CD4-positive, alpha-beta T cell treated with Interleukin-4 for 4 hours (primary cell): ENCODE measurements around the gene CLCA1.

Experiments used
- DNase-seq: peaks from one replicate; pipeline ENCODE4 v3.0.0-alpha.2; 2020

The CLCA1 gene

GRCh38 chr1:86466109-86466844 lies 2.5 kb upstream of the CLCA1 start:
- DNase-seq: no peak

- DNase-seq: no peak
These were observed 1.7 kb upstream of the CLCA1 start for GRCh38 chr1:86466986-86467385.

- DNase-seq: no peak
These were observed 2.1 kb downstream of the CLCA1 start for GRCh38 chr1:86470859-86471258.

- no peak for DNase-seq
These were observed 2.6 kb downstream of the CLCA1 start for GRCh38 chr1:86471291-86471690.

DNA sequence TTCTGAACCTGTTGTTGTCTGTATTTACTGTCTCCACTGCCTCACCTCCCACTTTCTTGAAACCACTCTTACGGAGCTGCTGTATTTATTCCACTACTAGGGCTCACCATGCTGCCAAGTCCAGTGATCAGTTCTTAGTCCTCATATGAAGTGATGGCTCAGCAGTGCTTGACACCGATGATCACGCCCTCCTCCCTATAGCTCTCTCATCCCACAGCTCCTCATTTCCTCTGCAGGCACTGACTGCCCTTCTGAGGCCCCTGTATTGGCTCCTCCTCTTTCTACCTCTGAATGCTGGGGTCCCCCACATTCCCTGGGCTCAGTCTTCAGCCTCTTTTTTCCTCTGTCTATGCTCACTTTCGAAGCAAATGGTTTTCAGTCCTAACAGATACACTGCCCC lies 3.4 kb downstream of the CLCA1 start:
- no peak for DNase-seq

DNA sequence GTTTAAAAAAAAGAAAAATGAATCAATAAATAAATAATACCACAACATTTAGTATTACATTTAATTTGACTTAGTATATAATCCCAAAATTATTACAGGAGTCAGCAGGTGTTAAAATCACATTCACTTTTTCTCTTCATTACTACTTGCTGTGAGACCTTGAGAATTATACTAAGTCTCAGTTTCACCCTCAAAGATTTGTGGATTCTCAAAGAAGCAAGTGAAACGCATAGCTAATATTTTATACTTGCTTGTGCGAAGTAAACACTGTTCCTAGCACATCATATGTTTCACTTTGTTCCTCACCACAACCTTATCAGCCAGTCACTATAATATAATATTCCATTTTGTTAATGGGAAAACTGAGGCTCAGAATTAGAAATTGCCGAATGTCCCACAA lies 4.0 kb downstream of the CLCA1 start:
- no peak for DNase-seq

GRCh38 chr1:86477256-86477655 lies 8.5 kb downstream of the CLCA1 start:
- DNase-seq: no peak

GRCh38 chr1:86477682-86478081 lies 9.0 kb downstream of the CLCA1 start:
- no peak for DNase-seq

DNA sequence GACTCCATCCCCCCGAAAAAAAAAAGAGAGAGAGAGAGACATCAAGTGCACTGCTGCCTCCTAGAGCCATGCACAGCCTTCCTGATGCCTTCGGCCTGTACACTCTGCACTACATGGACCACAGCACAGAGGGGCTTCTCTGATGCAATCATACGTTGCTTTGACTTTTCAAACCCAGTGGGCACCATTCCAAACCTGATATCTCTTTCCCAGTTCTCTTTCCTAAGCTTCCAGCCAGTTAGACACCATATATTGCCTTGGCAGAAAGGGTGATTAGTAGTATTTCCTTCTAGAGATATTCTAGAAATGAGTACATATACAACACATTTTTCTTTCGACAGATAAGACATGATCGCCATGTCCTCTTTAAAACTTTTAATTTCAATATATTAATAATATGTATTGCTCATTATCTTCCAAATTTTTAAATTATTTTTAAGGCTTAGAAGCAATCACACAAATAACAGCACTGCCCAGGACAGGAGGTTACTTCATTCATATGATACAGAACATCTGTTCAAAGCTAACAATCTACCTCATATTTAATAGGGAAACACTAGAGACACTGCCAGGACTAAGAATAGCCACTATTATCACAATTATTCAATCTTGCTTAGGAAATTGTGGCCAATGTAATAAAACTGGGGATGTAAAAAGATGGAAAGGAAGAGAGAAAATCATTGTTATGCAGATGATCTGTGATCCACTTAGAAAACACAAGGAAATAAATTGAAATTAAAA lies 9.9 kb downstream of the CLCA1 start:
- no peak for DNase-seq

DNA sequence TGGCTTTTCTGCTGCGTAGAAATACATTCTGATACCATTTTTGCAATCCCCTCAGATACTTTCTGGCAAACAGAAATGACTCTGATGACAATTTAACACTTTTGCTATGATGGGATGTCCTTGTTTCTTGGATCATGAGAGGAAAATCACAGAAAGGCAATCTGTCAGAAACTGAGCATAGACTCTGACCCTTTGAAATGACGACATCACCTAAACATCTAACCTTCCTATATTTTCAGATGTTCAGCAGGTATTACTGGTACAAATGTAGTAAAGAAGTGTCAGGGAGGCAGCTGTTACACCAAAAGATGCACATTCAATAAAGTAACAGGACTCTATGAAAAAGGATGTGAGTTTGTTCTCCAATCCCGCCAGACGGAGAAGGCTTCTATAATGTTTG lies 13.2 kb downstream of the CLCA1 start:
- no peak for DNase-seq

GRCh38 chr1:86487131-86487810 lies 18.5 kb downstream of the CLCA1 start:
- DNase-seq: no peak

DNA sequence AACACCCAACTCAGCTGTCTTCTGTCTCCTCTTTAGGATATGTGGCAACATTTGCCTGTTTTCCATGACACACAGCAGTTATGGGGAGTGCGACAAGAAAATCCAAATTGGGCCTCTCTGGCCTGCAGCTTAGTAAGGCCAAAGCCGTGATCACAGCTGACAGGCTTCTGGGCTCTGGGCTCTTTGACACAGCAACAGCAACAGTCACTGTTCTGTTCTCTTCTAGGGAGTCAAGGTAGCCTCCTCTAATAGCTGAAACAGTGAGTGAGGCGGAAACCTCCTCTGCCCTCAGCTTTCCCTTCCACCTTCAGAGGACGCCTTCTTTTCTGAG lies 19.0 kb downstream of the CLCA1 start:
- no peak for DNase-seq

DNA sequence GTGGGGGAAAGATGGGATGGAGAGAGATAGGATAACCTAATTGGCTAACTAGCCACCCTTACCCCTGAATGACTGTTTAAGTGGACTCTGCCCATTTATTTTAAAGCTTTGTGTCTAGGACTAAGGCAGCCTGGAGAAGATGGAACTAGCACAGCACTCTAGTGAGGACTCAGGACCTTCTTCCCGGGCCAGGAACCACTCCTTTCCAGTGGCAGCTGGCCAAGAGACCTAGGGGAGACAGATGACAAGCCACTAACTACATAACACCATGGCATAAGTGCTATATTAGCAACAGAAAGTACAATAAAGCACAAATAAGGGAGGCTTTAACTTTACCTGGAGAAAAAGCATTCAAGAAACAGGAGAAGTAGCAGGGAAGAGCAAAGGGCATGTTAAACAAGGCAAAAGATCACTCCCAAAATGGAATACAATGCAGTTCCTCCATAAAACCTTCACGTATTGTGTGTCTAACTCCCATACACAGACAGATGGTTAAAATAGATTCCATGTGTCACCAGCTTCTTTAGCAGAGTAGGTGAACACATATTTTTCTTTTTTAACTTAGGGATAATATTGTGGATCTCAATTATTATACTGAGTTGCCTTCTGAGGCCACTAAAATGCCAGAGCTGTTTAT lies 20.6 kb downstream of the CLCA1 start:
- no peak for DNase-seq

GRCh38 chr1:86491171-86491950 lies 22.6 kb downstream of the CLCA1 start:
- DNase-seq: no peak

- DNase-seq: no peak
These were observed 29.6 kb downstream of the CLCA1 start for GRCh38 chr1:86498281-86498680.

GRCh38 chr1:86499987-86500593 lies 31.4 kb downstream of the CLCA1 start:
- DNase-seq: peak; percentile 72

- no peak for DNase-seq
These were observed 32.0 kb downstream of the CLCA1 start for GRCh38 chr1:86500714-86501113.

DNA sequence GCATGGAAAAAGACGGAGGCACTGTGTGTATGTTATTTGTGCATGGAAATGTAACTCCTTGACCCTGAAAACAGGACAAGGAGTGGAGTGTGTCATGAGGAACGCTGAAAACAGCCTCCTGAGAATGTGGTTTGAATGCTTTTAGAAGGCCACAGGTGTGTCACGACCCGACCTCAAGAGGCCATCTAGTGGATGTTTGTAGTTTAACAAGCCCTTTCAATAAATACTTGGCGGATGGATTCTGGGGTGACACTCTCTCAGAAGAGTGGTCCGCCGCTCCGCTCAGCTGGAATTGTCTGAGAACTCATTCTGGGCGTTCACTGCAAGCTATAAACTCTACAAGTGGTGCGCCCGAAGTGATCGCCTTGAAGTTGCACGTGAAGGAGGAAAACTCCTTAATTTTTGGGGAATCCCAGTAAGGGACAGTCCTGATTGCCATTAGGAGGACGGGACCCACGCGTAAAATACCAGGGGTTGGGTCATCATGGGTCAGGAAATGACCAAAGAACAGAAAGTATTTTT lies 33.5 kb downstream of the CLCA1 start:
- DNase-seq: peak; percentile 74

GRCh38 chr1:86502721-86503405 lies 34.1 kb downstream of the CLCA1 start:
- peak; percentile 36 for DNase-seq

- no peak for DNase-seq
These were observed 34.8 kb downstream of the CLCA1 start for GRCh38 chr1:86503406-86504136.

DNA sequence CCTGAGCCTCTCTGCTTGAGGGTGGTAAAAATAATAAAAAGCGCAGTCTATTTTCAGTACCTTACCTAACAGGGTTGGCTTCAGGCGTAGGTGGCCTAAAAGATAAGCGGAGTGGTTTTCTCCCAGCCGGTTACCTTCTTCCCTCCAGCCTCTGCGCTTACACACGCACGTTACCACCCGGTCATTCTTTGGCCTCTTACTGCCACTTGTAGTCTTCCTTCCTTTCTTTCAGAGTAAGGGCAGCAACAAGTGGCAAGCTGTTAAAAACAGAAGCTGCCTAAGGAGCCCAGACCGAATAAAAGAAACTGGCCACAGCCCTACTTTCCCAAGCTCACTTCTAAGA lies 35.4 kb downstream of the CLCA1 start:
- no peak for DNase-seq
